HG03103 (cell line): ENCODE results near the gene IL1B.

Experiments used
- ATAC-seq: cut with Tn5 transposase; IDR thresholded peaks from one replicate; pipeline ENCODE4 v1.9.1; 2021; ENCODE audit warnings: low read depth; ENCODE audit not compliant: unreplicated experiment

The IL1B gene

GRCh38 chr2:112836695-112837117, at the start of gene IL1B:
TSS of gene IL1B (minus strand) at chr2:112836779. CDS start at chr2:112836229, 550 bp downstream.
- no peak for ATAC-seq

- ATAC-seq, result no peak
Observed at GRCh38 chr2:112886291-112886690, 49.7 kb upstream of the IL1B start.

GRCh38 chr2:112885506-112885902, 48.9 kb upstream of the IL1B start:
- no peak for ATAC-seq

GRCh38 chr2:112884869-112885505, 48.4 kb upstream of the IL1B start:
- no peak for ATAC-seq

GRCh38 chr2:112883669-112884068, 47.1 kb upstream of the IL1B start:
- ATAC-seq, result no peak

- peak; percentile 66 for ATAC-seq
Observed at GRCh38 chr2:112881217-112881985, 44.8 kb upstream of the IL1B start.

GRCh38 chr2:112880696-112881095, 44.1 kb upstream of the IL1B start:
- ATAC-seq, result no peak

GRCh38 chr2:112880091-112880531, 43.5 kb upstream of the IL1B start:
- no peak for ATAC-seq

- no peak for ATAC-seq
Observed at GRCh38 chr2:112879491-112880041, 43.0 kb upstream of the IL1B start.

- ATAC-seq, result no peak
Observed at GRCh38 chr2:112877423-112877822, 40.8 kb upstream of the IL1B start.

GRCh38 chr2:112876971-112877361, 40.4 kb upstream of the IL1B start:
- ATAC-seq, result no peak

GRCh38 chr2:112876257-112876970, 39.8 kb upstream of the IL1B start:
- no peak for ATAC-seq

- no peak for ATAC-seq
Observed at GRCh38 chr2:112870841-112871835, 34.6 kb upstream of the IL1B start.

- ATAC-seq, result no peak
Observed at GRCh38 chr2:112869258-112869842, 32.8 kb upstream of the IL1B start.

- ATAC-seq, result no peak
Observed at GRCh38 chr2:112867701-112868631, 31.4 kb upstream of the IL1B start.

GRCh38 chr2:112866128-112866835, 29.7 kb upstream of the IL1B start:
- no peak for ATAC-seq

- no peak for ATAC-seq
Observed at GRCh38 chr2:112864072-112864471, 27.5 kb upstream of the IL1B start.
